Measurements from ENCODE around the gene CCNJL. TPM values are rescaled to one million over a fixed set of nuclear protein-coding genes. Genes with fewer than 3 reads are reported as not detected.

The CCNJL gene
- total and polyA plus RNA-seq, 8 donors = 8.6 to 19.6 (median 10.6) TPM

DNA sequence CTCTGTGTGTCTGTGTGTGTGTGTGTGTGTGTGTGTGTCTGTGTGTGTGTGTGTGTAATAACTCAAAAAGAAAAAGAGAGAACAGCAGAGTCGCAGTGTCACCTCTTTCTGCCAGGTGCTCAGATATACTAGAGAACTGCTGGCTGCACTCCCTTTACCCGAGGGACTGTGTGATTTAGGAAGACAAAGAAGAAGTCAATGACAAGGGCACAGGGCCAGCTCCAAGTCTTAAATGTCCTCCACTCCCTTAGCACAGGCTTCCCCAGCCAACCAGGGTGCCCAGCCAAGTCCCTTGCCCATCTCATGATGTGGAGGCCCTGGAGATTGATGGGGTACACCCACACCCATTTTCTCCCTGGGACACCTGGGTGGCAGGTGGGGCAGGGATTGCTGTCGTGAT lies 8.7 kb downstream of the CCNJL start:
- Histone ChIP-seq H3K36me3 (peaks cover 0 to 19% of the 10 kb centered on the region in 2 donors), H3K27ac (no peak overlapping the region), H3K27me3 (no peaks in the 10 kb centered on the region), H3K4me3 (no peak overlapping the region), H3K4me1 (peaks cover 0 to 3% of the 10 kb centered on the region in 2 donors), H3K9me3 (no peaks in the 10 kb centered on the region)
- TF ChIP-seq CTCF (IDR thresholded peaks at IDR 0.05) = no peak
- no peak for DNase-seq
- no peak for ATAC-seq
- intact Hi-C loops (cut with DNase I) = no loop called here

DNA sequence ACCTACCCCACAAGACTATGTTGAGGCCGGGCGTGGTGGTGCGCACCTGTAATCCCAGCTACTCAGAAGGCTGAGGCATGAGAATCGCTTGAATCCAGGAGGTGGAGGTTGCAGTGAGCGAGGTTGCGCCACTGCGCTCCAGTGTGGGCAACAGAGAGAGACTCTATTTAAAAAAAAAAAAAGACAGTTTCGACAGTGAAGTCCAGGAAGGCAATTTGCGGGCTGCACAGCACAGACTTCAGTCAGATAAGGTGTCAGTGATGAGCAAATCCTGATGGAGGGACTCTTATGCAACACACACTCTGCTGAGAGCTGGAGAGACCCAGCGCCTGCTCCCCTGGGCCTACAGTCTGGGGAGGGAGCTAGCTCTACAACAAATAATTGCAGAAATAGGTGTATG lies 14.2 kb downstream of the CCNJL start:
- Histone ChIP-seq H3K36me3 (no peaks in the 10 kb centered on the region), H3K4me3 (no peak overlapping the region), H3K9me3 (no peaks in the 10 kb centered on the region), H3K4me1 (peaks cover 8 to 49% of the 10 kb centered on the region in 2 donors), H3K27me3 (no peaks in the 10 kb centered on the region), H3K27ac (peak overlapping the region in 1 of 2 donors; percentile 64)
- TF ChIP-seq CTCF (IDR thresholded peaks at IDR 0.05) = no peak
- DNase-seq (no peak), ATAC-seq (peak; percentile 22)
- intact Hi-C loops (cut with DNase I) = no loop called here

DNA sequence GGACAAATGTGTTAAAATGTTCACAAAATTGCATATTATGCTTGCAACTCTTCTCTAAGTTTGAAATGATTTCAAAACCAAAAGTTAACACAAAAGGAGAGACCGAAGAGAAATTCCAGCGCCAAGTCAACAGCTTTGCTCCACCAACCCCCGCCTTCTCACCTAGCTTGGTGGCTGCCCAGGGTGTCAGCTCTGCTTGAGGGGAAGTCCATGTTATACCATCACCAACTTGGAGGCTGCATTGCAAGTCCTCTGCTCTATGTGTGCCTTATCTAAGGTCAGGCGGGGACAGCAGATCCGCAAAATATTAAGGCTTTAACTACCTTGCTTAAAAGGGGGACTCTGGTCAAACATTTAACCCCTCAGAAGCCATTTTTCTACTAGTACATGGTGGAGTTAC lies 14.6 kb downstream of the CCNJL start:
- peak; percentile 47 for ATAC-seq
- H3K27ac ChIP-seq = peak overlapping the region in 1 of 2 donors; percentile 64

GRCh38 chr5:160297004-160297403 lies 15.4 kb downstream of the CCNJL start:
- Histone ChIP-seq H3K27me3 (no peaks in the 10 kb centered on the region), H3K4me1 (peaks cover 8 to 49% of the 10 kb centered on the region in 2 donors), H3K4me3 (no peak overlapping the region), H3K36me3 (no peaks in the 10 kb centered on the region), H3K9me3 (no peaks in the 10 kb centered on the region), H3K27ac (no peak overlapping the region)
- DNase-seq = no peak
- intact Hi-C loops (cut with DNase I) = no loop called here
- TF ChIP-seq CTCF (IDR thresholded peaks at IDR 0.05) = no peak
- no peak for ATAC-seq

More for the DNA sequence above, 14.6 kb downstream of the CCNJL start:
- intact Hi-C loops (cut with DNase I) = no loop called here
- no peak for DNase-seq
- no peak overlapping the region for H3K4me3 ChIP-seq
- peaks cover 8 to 49% of the 10 kb centered on the region in 2 donors for H3K4me1 ChIP-seq
- TF ChIP-seq CTCF (IDR thresholded peaks at IDR 0.05) = no peak
- no peaks in the 10 kb centered on the region for H3K36me3 ChIP-seq
- H3K27me3 ChIP-seq = no peaks in the 10 kb centered on the region
- no peaks in the 10 kb centered on the region for H3K9me3 ChIP-seq

- Histone ChIP-seq H3K9me3 (no peaks in the 10 kb centered on the region), H3K36me3 (no peaks in the 10 kb centered on the region), H3K4me3 (no peak overlapping the region), H3K27ac (peak overlapping the region in 1 of 2 donors; percentile 89), H3K27me3 (no peaks in the 10 kb centered on the region), H3K4me1 (peaks cover 8 to 52% of the 10 kb centered on the region in 2 donors)
- ATAC-seq = no peak
- intact Hi-C loops (cut with DNase I) = no loop called here
- no peak for TF ChIP-seq CTCF (IDR thresholded peaks at IDR 0.05)
- DNase-seq = no peak
Observed at GRCh38 chr5:160296496-160296895, 15.9 kb downstream of the CCNJL start.

Data from left lung (tissue), 10 donors.